SK-N-SH (cell line): ENCODE results near the gene CTCFL.

Experiments
- ELF1 ChIP-seq: IDR thresholded peaks from 2 replicates; pipeline ENCODE4 v1.4.0; 2012
- EZH2phosphoT487 ChIP-seq: fragments of 200-600 bp; sonication (generic); IDR thresholded peaks from 2 replicates; pipeline ENCODE4 v1.6.1; 2017; ENCODE audit warnings: low read depth, mixed run types, mild to moderate bottlenecking, antibody characterized with exemption, moderate library complexity, borderline replicate concordance
- GABPA ChIP-seq: IDR thresholded peaks from 2 replicates; pipeline ENCODE4 v1.4.0; 2012; ENCODE audit warnings: low read depth, mild to moderate bottlenecking
- MEF2A ChIP-seq: IDR thresholded peaks from 2 replicates; pipeline ENCODE4 v1.4.0; 2012; ENCODE audit warnings: low read depth, borderline replicate concordance
- POLR2AphosphoS5 ChIP-seq: IDR thresholded peaks from 2 replicates; pipeline ENCODE4 v1.6.1; 2012; ENCODE audit warnings: low read depth, low read length
- RAD21 ChIP-seq: IDR thresholded peaks from 2 replicates; pipeline ENCODE4 v1.6.1; 2012; ENCODE audit warnings: mild to moderate bottlenecking, low read length
- RCOR1 ChIP-seq: fragments of 150-350 bp; IDR thresholded peaks from 2 replicates; pipeline ENCODE4 v1.6.1; 2017; ENCODE audit warnings: antibody characterized with exemption, low read length
- RFX5 ChIP-seq: IDR thresholded peaks from 2 replicates; pipeline ENCODE4 v1.6.1; 2012; ENCODE audit warnings: mild to moderate bottlenecking, improper control_type of control experiment, low read length
- TF ChIP-seq, protein P1 (sequence below): IDR thresholded peaks from 2 replicates; pipeline ENCODE4 v1.4.0; 2012; ENCODE audit warnings: low read depth
- TF ChIP-seq, protein P2 (sequence below): fragments of 150-350 bp; IDR thresholded peaks from 2 replicates; pipeline ENCODE4 v1.6.1; 2017; ENCODE audit warnings: antibody characterized with exemption, low read length, low read depth, borderline replicate concordance
- TF ChIP-seq, protein P3 (sequence below): fragments of 200-600 bp; sonication (generic); IDR thresholded peaks from 2 replicates; pipeline ENCODE4 v1.6.1; 2017; ENCODE audit warnings: antibody characterized with exemption, mild to moderate bottlenecking, moderate library complexity

DNA sequence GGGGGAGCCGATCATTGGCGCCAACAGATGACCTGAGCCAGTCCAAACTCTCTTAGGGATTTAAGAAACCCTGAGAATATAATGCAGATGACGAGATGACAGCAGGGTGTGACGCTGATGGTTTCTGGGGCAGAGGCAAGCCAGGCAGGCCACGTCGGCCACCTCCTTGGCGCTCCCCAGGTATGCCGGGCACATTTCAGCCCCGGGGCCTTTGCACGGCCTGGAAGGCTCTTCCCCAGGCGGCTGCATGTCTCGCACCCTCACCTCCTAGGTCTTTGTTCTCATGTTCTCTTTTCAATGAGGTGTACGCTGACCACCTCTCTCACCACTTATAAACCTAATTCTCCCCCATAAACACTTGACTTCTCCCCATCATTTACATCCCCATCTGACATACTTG is 68.8 kb downstream of the CTCFL start:
- no peak for TF ChIP-seq GABPA
- TF ChIP-seq, protein P1, sequence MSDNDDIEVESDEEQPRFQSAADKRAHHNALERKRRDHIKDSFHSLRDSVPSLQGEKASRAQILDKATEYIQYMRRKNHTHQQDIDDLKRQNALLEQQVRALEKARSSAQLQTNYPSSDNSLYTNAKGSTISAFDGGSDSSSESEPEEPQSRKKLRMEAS: no peak
- TF ChIP-seq RFX5: no peak
- TF ChIP-seq POLR2AphosphoS5: no peak
- TF ChIP-seq, protein P2, sequence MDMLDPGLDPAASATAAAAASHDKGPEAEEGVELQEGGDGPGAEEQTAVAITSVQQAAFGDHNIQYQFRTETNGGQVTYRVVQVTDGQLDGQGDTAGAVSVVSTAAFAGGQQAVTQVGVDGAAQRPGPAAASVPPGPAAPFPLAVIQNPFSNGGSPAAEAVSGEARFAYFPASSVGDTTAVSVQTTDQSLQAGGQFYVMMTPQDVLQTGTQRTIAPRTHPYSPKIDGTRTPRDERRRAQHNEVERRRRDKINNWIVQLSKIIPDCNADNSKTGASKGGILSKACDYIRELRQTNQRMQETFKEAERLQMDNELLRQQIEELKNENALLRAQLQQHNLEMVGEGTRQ: no peak
- TF ChIP-seq MEF2A: no peak
- TF ChIP-seq, protein P3, sequence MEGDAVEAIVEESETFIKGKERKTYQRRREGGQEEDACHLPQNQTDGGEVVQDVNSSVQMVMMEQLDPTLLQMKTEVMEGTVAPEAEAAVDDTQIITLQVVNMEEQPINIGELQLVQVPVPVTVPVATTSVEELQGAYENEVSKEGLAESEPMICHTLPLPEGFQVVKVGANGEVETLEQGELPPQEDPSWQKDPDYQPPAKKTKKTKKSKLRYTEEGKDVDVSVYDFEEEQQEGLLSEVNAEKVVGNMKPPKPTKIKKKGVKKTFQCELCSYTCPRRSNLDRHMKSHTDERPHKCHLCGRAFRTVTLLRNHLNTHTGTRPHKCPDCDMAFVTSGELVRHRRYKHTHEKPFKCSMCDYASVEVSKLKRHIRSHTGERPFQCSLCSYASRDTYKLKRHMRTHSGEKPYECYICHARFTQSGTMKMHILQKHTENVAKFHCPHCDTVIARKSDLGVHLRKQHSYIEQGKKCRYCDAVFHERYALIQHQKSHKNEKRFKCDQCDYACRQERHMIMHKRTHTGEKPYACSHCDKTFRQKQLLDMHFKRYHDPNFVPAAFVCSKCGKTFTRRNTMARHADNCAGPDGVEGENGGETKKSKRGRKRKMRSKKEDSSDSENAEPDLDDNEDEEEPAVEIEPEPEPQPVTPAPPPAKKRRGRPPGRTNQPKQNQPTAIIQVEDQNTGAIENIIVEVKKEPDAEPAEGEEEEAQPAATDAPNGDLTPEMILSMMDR: no peak
- no peak for TF ChIP-seq RAD21
- no peak for TF ChIP-seq EZH2phosphoT487
- no peak for TF ChIP-seq RCOR1
- no peak for TF ChIP-seq ELF1
